GM19372 (cell line): ENCODE results near the gene LHX1.

Experiments
- ATAC-seq: cut with Tn5 transposase; IDR thresholded peaks from one replicate; pipeline ENCODE4 v1.9.1; 2021; ENCODE audit warnings: mild to moderate bottlenecking, low read depth, moderate library complexity; ENCODE audit not compliant: unreplicated experiment

Gene LHX1

DNA sequence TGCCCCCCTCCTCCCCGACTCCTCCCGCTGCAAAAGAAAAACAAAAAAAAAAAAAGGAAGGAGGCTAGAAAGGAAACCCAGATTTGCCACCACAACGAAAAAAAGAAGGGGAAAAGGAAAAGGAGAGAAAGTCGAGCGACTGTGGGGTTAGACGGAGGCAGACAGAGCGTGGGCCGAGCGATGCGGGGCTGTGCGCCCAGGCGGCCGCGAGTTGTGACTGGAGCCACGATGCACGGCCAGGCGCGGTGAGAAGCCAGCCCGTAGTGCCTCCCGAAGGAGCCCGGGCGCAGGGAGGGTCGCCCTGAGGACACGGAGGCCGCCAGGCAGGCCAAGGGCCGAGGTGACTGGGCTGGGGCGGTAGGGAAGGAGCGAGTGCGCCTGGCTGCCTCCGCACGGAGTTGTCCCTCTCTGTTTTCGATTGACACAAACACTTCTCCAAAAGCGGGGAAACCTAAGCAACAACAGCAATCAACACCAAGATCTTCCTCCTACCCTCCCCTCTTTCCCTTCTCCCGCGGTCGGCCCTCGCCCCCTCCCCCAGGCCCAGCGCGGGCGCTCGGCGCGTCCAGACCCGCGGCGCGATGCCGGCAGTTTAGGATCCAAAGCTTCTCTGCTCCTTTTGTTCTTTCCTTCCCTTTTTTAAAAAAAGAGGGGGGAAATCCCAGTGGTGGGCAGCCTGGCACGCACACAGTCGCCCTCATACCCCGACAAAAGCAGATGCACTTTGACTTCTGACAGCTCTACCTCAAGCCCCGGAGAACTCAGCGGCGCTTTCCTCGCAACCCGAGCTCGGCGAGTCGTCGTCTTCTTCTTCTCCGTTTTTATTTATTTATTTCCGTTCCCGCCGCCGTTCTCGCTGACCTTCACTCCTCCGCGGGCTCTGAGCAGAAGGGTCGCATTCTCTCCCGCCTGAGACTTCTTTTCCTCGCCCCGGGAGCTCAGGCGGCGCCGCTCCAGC lies at the start of gene LHX1:
Gene LHX1, plus strand, starts transcription at position 475 of the 958 bp plus-strand sequence. CDS start 723 bp downstream, outside the sequence.
- no peak for ATAC-seq

DNA sequence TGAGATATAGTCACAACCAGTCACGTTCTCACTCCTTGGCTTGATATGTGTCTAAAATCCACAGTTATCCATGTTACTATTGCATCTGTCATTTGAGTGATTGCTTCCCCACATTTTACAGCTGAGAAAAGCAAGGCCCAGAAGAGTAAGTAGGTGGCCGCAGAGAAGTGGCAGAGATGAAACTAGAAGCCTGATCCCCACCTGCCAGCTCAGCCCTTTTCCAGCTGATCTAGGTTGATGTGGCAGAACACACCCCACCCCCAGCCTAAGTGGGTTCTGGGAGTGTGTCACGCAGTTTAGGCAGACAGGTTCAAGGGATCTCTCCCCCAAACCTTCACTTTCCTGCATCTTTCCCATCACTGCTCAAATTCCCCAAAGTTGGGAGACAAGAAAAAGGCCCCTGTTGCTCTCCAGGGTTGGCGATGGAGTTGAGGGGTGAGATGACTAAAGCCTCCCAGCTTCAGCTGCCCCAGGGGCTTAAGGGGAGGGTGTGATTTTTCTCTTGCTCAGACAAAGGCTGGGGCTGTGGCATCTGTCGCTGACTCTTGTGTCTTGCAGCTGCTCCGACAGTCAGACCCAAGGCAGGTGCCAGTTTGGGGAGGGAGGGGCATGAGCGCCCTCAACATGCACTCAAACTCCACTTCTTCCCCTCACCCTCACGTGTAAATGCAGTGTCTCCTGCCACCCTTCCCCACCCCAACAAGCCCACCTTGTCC lies 48.9 kb upstream of the LHX1 start:
- no peak for ATAC-seq

DNA sequence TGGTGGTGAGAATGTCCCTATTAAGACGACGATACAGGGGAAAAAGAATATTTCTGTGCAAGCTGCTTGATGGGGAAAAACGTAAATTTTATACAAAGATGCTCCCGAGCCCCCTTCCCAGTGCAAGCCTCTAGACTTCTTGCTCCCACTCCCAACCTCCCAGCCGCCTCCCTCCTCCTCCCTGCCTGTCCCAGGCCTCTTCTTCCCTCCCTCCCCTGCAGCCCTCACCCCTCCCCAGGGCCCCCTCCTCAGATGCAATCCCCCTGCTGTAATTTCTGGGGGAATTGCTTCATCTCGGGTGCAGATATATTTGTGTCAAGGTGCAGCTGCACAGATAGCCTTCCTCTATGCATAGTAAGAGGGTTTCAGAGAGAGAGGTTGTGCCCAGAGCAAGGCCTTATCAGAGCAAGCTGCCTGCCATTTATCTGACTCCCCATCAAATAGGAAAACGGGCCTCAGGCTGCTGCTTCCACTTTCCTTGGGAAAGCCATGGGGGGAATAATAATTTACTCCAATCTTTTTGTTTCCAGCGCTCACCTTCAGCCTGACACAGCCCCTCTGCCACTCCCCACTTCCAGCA lies 47.4 kb upstream of the LHX1 start:
- ATAC-seq: no peak

DNA sequence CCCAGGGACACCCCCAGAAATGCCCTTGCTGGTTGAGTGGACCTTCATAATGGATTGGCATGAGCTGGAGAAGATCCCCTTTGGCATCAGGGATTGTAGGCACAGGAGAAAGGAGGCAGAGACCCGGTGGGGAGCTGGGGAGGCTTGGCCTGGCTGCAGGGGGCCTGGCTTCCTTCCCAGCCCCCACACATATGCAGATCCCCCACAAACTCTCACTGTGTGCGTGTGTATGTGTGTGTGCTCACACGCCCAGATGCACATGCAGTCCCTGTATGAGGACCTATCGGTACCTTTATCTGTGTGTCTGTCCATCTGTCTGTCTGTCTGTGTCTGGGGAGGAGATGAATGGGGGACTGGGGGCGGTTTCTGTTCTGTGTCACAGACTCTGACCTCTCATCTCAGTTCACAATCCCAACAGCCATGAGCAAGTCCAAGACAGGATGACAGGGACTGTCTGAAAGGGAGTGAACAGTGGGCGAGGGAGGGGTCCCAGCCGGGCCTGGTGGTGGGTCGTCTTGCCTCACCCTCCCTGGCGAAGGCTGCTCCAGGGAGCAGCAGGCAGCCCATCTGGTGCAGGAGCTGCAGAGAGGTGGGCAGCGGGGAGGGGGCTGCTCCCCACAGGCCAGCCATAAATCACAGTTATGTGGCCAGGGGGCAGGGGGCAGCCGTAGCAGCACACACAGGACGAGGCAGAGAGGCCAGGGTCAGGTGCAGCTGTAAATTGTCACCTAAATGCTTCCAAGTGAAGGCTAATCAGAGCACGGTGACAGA lies 46.7 kb upstream of the LHX1 start:
- no peak for ATAC-seq

DNA sequence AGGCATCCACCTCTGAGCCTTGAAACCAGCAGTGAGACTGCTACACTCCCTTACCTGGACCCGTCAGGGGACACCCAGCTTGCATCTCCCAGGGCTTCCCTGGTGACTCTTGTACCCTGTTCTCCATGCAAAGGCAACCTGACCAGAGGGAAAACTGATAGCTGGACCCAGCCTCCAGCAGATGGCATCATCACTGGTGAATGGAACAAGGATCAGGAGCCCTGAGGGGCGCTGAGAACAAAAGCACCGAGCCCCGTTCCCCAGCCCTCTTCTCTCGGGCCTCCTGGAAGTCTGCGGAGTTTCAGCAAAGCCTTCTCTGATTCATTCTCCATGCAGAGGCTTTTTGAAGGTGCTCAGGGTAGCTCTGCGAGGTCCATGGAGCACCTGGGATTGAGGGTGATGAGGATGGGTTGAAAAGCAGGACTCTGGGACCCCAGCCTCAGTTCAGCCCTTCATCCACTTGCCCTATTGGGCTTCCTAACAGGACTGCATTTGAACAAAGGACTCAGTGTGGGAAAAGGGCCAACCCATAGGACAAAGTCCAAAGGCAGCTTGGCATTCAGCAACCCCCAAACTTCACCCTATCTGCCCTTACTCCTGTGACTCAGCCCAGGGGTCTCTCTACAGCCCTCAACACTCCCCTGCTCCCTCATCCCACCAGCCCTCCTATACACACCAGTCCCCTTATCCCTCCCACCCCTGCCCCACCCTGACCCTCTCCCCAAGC lies 45.0 kb upstream of the LHX1 start:
- ATAC-seq: no peak

DNA sequence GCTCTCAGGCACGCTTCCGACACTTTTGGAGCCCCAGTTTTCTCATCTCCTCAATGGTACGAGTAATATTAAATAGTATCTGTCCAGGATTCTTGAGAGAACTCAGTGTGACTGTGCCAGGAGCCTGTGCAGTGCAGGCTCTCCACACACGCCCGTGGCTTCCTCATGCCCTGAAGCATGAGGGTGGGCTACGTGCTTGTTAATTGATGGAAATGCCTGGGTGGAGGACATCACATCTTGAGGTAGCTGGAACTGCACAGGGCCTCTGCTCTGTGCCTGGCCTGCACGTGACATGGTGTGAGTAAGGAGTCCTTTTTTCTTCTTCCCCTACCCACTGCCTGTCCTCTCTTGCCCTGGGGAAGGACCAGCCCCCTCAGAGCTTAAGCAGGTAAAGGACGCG lies 43.1 kb upstream of the LHX1 start:
- ATAC-seq: no peak

DNA sequence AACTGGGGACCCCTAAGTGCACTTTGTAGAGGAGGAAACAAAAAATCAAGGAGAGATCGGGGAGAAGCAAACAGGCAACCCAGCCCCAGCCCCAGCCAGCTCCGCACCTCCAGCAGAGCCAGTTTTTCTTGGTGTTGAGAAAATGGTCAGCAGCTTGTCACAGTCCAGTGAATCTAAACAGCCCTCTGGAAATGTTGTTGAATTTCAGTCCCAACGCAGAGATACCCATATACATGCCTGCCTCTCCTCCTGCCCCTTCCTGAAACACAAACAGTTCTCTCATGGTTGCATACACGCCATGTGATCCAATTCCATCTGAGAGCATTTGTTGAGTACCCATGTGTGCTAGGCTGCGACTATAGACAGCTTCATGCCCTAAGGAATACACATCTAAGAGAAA lies 42.4 kb upstream of the LHX1 start:
- no peak for ATAC-seq

DNA sequence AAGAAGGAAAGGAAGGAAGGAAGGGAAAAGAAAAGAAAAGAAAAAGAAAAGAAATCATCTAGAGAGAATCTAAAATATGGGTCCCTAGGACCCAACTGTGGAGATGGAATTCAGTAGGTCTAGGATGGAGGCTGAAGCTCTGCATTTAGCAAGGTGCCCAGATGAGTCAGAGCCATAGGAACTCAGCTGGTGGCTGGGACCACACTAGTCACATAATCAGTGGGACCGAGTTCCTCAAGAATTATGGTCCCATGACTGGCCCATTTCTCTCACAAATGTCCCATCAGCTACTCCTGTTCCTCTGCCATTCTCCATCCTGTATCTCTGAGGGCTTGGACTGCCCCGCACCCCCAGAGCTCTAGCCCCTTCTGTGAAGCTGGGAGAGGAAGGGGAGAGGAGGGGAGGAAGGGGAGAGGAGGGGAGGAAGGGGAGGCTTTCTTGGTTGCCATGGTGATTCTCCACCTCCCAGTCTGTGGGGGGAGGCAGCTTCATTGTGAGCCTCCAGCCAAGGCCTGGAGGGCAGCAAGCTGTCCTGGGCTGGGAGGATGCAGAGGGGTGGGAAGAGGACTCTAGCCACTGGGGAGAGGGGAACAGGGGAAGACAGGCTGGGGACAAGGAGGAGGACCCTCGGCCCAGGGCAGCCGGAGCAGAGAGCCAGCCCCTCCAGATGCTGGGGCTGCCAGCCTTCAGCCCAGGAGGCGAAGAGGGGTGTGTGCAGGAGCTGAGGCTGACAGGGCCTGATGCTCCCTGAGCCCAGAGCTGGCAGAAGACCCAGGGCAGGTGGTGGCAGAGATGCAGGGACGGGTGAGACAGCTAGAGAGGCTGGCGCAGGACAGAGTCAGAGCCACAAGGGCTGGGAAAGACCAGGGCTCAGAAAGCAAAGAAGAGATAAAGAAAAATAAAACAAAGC lies 37.8 kb upstream of the LHX1 start:
- ATAC-seq: no peak

DNA sequence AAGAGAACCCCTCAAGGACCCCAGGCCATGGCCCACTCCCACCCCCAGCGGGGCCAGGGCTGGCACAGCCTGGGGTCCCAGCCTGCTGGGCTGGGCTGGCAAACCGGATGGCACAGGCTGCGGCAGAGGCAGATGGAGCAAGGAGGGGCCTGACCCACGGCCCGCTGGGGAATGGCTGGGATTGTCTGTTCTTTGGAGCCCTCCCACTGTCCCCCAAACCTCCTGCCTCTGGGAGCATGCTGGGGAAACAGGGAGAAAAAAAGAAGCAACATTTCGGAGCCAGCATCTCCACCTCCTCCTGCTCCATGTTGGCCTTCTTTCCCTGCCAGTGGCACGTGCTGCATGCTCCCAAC lies 37.1 kb upstream of the LHX1 start:
- no peak for ATAC-seq

DNA sequence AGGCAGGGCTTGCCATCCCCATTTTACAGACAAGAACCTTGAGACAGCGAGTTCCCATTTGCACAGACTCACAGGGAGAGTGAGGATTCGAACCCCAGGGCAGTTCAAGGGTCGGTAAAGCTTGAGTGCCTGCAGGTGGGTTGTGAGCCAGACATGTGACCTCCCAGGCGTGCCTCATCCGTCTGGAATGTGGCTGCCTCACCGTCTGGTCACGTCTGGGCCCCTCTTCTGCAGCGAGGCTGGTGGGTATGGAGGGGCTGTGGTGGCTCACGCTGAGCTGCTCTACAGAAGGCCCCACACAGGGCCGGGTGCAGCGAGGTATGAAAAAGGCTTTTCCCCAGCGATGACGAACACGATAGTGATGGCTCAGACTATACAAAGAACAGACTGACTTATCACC lies 35.8 kb upstream of the LHX1 start:
- no peak for ATAC-seq

DNA sequence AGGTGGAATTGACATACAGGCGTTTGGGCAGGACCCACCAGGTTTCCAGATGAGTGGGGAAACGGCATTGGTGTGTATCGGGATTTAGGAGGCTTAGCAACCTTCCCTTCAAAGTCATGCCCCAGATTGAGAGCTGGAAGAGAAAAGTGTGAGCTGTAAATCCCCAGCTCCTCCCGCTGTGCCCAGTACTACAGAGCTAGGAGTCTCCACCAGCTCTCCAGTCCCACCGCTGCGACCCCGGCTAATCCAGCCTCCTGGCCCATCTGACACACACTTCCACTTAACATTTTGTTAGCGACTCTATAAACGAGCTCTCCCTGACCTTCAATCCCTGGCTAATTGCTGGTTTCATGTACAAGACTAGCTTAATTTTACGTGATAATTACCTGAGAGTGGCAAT lies 29.9 kb upstream of the LHX1 start:
- no peak for ATAC-seq

DNA sequence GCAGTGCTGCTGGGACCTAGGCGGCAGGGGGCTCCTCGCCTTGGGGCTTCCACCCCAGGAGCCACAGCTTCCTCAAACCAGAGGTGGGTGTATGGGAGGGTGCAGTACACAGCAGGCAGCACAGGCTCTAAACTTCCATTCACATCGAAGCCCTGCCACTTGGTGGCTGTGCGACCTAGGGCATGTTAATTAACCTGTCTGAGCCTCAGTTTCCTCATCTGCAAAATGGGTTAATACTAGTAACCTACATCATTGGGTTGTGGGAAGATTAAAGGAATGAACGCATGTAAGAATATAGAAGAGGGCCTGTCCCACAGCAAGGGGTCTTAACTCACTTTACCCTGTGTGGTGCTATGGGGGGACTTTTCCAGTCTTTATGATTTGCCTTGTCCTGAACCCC lies 26.8 kb upstream of the LHX1 start:
- no peak for ATAC-seq

DNA sequence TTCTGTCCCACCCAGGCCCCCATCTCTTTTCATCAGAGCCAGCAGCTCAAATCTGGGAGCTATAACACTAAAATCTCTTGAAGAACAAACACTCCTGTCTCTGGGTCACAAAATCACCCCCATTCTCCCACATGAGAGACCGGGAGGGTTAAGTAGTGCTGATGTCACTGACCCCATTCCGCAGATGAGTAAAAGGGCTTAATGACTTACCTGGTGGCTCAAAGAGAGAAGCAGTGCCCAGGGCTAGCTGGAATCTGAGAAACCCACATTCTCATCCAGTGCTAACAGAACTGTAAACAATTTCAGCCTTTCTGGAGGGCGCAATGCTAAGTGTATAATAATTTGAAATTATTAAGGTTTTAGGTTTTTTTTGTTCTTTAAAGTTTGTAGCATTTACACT lies 26.3 kb upstream of the LHX1 start:
- ATAC-seq: no peak

DNA sequence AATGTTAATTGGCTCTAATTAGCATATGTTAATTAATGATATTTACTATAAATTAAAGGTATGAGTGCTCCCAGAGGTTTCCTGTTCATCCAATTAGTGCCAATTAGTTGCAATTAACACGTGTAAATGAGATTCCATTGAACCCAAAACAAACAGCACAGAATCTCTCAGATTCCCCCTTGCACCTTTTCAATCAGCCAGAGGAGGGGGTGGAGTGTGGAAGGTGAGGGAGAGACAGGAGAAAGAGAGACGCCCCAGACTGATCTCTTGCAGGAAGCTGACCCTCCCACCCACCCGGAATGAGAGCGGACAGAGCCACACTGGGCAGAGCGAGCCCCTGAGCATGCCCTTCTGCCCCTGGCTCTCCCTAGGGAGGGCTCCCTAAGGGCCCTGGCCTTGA lies 24.1 kb upstream of the LHX1 start:
- ATAC-seq: no peak

DNA sequence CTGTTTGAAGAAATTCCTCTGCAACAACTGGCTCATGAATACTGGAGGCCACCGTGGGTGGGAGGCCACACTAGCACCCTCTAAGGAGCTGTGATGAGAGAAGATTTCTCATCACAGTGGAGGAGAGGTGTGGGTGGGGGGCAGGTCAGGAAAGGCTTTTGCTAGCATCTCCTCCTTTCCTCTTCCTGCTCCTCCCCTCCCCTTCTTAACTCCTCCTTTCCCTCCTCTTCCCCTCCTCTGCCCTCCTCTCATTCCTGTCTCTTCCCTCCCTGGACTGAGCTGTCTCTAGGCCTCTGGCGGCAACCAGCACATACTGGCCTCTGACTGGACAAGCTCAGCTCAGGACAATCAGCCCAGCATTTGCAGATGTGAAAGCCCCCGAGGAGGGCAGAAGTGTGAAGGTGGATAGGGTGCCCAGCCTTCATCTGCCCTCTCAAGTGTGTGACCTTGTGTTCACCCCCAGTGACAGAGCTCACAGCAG lies 19.0 kb upstream of the LHX1 start:
- ATAC-seq: no peak

DNA sequence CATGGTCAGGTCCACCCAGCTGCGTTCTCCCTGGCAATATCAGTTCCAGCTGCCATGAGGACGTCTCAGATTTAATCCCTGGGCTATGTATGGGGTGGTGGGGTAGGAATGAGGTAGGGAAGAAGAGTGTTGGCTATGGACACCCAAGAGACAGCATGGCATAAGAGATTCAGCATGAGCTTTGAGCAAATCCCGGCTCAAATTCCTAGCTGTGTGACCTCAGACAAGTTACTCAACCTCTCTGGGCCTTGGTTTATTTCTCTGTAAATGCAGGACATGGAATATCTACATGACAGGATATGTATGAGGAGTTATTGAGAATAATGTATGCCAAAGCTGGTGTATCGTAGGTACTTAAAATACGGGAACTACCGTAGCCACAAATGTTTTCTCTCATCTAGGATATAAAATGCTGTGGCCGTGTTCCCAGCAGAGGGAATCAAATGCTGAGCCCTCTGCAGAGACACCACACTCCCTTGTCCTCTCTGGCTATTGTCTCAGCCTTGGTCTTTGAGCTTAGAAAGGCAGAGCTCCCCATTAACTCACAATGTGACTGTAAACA lies 17.8 kb upstream of the LHX1 start:
- no peak for ATAC-seq

DNA sequence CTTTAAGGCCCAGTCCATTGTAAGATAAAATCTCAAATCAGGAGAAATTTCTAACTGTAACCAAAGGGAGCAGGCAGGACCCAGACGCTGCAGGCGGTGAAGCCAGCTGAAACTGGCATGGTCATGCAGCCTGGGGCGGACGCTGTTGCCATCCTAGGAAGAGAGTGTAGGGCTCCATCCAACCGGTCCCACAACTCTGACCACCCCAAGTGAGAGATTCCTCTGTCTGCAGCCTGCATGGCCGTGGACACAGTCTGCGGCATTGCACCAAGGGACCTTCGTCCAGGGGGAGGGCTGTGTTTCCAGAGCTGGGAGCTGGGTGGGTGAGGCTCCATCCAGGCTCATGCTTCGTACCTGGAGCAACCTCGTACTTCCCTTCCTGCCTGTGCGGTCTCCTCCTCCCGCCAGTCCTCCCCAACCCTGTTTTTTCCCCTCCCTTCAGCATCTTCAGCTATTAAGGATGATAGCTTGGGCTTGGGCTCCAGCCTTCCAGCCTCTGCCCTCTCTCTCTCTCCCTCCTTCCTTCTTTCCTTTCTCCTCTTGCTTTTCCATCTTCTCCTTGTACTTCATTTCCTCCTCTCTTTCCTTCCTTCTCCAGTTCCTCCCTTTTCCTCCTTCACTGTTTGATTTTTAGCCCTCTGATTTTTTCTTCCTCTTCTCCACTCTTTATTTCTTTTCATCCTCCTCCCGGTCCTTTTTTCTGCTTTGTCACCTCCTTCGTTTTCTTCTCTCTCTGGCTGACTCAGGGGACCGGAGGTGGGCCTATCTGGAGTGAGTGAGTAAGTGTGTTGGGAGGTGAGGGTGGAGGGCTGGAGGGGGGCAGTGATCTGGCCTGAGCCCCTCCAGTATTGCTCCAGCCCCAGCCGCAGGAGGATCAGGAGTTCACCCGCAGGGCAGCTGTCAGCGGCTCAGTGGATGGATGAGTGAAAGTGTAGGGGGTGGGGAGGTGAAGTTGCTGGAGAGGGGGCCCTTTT lies 17.0 kb upstream of the LHX1 start:
- no peak for ATAC-seq
